ENCODE measurements around the gene OR2V1.
A peak's percentile ranks its signal among the peaks of the same experiment; 100 is the strongest.

The OR2V1 gene

DNA sequence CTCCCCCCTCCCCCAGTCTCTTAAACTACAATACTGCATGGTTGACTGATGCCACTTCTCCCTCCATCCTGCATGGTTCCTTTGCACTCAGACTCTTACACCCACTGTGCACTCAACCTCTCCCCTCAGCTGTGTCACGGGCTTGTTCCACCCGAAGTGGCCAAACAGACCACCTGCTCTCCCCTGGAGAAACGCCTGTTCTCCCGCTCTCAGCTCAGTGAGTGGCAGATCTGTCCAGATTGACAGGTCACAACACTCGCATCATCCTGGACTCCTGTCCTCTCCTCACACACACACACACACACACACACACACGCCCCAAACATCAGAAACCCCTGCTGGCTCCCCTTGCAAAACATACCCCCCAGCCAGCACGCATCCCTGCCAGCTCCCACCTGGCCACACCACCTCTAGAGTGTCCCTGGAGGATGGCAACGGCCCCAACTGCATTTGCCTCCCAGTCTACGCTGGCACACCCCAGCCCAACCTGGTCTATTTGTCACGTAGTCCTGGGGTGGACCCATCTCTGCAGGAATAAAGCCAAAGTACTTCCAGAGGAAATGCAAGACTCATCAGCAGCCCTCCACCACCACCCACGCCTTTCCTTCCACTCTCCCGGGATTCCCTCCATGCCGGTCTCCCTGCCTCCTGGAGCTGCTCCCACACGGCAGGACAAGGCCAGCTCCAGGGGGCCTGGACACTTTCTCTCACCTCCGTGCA is 2.9 kb downstream of the OR2V1 start:
- no peak overlapping the region for H3K4me3 ChIP-seq

DNA sequence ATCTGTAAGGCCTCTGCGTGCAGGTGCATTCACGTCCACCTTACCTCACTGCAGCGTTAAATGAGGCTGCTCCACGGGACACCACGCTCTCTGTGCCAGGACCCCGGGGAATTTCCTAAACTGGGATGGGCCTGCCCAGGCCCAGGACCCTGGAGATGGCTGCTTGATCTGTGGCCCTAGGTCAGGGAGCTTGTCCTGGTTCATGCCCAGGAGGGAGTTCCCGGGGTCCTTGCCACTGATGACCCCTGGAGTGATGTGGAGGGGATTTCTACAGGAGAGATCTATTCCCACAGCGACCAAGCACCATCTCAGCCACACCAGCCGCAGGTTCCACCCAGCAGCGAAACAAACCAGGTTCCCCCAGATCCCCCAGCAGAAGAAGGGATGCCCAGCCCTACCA is 3.5 kb downstream of the OR2V1 start:
- Histone ChIP-seq H3K4me1 (peaks cover 11 to 51% (median 44%) of the 10 kb centered on the region in 10 experiments), H3K27ac (no peak overlapping the region), H3K9me3 (replicated peaks in 1 of 11) (peaks cover 0 to 6% (median 0%) of the 10 kb centered on the region in 11 experiments; a peak in 3 of 22 replicates), H4K20me1 (no peaks in the 10 kb centered on the region), H3K4me2 (peak overlapping the region in 10 of 11 experiments; percentile 6 to 83 (median 62); a peak in 16 of 22 replicates), H3K9ac (no peak overlapping the region), H3K4me3 (no peak overlapping the region), H3K27me3 (0 out of 22 replicates have a peak, but pooled peaks cover 0 to 6% (median 0%) of the 10 kb centered on the region in 11 experiments), H3K36me3 (no peaks in the 10 kb centered on the region)
- no peak for TF ChIP-seq Cebpa-rat (IDR thresholded peaks at IDR 0.05)

More for the DNA sequence above, 2.9 kb downstream of the OR2V1 start:
- H3K27me3 ChIP-seq, result 0 out of 22 replicates have a peak, but pooled peaks cover 0 to 6% (median 0%) of the 10 kb centered on the region in 11 experiments
- no peak overlapping the region for H3K27ac ChIP-seq
- no peak for TF ChIP-seq Cebpa-rat (IDR thresholded peaks at IDR 0.05)
- no peaks in the 10 kb centered on the region for H3K36me3 ChIP-seq
- H4K20me1 ChIP-seq, result no peaks in the 10 kb centered on the region
- peak overlapping the region in 10 of 11 experiments; percentile 6 to 83 (median 62); a peak in 17 of 22 replicates for H3K4me2 ChIP-seq
- peaks cover 0 to 6% (median 0%) of the 10 kb centered on the region in 11 experiments; a peak in 3 of 22 replicates for H3K9me3 ChIP-seq (replicated peaks in 1 of 11)
- H3K9ac ChIP-seq, result no peak overlapping the region
- peaks cover 12 to 51% (median 44%) of the 10 kb centered on the region in 10 experiments for H3K4me1 ChIP-seq

DNA sequence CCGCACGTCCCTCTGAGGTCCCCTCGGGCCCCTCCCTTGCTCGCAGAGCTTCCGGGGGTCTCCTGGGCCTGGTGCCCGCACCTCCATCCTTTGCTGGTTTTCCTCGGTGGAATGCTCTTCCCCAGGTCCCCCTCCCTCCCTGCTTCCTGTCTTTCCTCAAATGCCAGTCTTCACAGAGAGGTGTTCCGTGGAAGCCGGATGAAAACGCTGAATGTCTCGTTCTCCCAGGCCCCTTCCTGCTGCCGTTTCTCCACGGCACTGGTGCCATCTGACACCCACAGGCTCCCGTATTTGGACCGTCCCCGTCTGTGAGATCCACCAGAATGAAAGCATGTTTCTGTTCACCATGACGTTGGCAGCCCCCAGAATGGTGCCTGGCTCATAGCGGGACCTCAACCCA is 4.1 kb downstream of the OR2V1 start:
- peaks cover 17 to 52% (median 48%) of the 10 kb centered on the region in 10 experiments for H3K4me1 ChIP-seq
- no peak overlapping the region for H3K4me2 ChIP-seq
- H3K36me3 ChIP-seq, result no peaks in the 10 kb centered on the region
- 0 out of 22 replicates have a peak, but pooled peaks cover 0 to 6% (median 0%) of the 10 kb centered on the region in 11 experiments for H3K27me3 ChIP-seq
- H3K9me3 ChIP-seq (replicated peaks in 1 of 11), result peaks cover 0 to 6% (median 0%) of the 10 kb centered on the region in 11 experiments; a peak in 3 of 22 replicates
- no peak overlapping the region for H3K27ac ChIP-seq
- no peaks in the 10 kb centered on the region for H4K20me1 ChIP-seq
- no peak overlapping the region for H3K9ac ChIP-seq
- no peak overlapping the region for H3K4me3 ChIP-seq
- no peak for TF ChIP-seq Cebpa-rat (IDR thresholded peaks at IDR 0.05)

DNA sequence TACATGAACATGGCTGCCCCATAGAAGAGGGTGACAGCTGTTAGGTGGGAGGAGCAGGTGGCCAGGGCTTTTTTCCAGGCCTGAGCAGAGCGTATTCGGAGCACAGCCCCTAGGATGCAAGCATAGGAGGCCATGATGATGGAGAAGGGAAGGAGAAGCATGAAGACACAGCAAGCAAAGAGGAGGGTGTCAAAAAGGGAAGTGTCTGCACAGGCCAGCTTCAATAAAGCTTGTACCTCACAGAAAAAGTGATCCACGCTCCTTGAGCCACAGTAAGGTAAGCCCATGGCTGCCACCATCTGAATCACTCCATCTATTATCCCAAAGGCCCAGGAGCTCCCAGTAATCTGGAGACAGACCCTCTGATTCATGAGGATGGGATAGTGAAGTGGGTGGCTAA is 6.4 kb downstream of the OR2V1 start:
- peaks cover 18 to 34% (median 31%) of the 10 kb centered on the region in 10 experiments for H3K4me1 ChIP-seq
- H3K9ac ChIP-seq, result no peak overlapping the region
- no peak for TF ChIP-seq Cebpa-rat (IDR thresholded peaks at IDR 0.05)
- H3K27ac ChIP-seq, result no peak overlapping the region
- no peaks in the 10 kb centered on the region for H4K20me1 ChIP-seq
- no peaks in the 10 kb centered on the region for H3K36me3 ChIP-seq
- H3K4me3 ChIP-seq, result no peak overlapping the region
- peaks cover 0 to 6% (median 0%) of the 10 kb centered on the region in 11 experiments; a peak in 3 of 22 replicates for H3K9me3 ChIP-seq (replicated peaks in 1 of 11)
- H3K4me2 ChIP-seq, result no peak overlapping the region
- 0 out of 22 replicates have a peak, but pooled peaks cover 0 to 5% (median 0%) of the 10 kb centered on the region in 11 experiments for H3K27me3 ChIP-seq

DNA sequence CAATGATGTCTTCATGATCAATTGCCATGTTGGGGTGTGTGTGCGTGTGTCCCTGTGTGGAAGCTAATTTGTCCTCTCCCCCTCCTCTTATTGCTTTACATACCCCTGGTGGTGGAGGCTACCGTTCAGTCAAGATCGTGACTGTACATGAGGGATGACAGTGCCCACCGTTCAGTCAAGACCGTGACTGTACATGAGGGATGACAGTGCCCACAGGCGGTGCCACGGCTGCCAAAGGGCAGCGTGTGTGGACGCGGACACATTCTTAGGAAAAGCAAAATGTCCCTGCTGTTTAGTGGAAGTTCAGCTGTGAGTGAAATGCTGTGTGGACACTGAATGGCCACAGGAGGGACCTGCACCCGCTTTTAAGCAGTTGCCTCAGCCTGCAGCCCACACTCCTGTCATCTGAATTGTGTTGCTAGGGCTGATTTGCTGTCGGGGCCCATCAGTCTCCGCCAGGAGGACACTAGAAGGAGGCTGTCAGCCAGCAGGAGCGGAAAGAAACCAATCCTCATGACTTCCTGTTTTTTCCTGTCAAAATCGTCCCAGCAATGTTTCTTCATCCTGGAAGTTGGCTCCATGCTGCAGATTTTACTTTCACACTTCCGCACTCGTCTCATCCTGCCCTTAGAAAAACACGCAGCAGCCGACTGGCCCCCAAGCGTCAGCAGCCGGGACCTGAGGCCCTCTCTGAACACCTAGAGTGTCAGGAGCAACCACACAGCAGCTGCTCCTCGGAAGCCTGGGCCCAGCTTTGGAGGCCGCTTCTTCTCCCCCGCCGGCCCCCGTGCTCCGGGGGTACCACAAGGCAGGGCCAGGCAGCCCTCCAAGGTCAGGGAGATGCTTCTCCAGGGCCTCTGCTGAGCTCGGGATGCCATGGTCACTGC is 9.1 kb downstream of the OR2V1 start:
- Histone ChIP-seq H3K9ac (no peak overlapping the region; a peak in 1 of 22 replicates), H3K36me3 (no peaks in the 10 kb centered on the region), H3K4me2 (peak overlapping the region in 9 of 11 experiments; percentile 3 to 61 (median 37); a peak in 14 of 22 replicates), H3K4me1 (peaks cover 0 to 12% (median 9%) of the 10 kb centered on the region in 10 experiments; a peak in 13 of 20 replicates), H3K9me3 (replicated peaks in 1 of 11) (peaks cover 0 to 6% (median 0%) of the 10 kb centered on the region in 11 experiments; a peak in 3 of 22 replicates), H3K27ac (peak overlapping the region in 3 of 11 experiments; percentile 5 to 39 (median 37); a peak in 2 of 22 replicates), H4K20me1 (no peaks in the 10 kb centered on the region), H3K4me3 (no peak overlapping the region), H3K27me3 (no peaks in the 10 kb centered on the region)
- no peak for TF ChIP-seq Cebpa-rat (IDR thresholded peaks at IDR 0.05)

DNA sequence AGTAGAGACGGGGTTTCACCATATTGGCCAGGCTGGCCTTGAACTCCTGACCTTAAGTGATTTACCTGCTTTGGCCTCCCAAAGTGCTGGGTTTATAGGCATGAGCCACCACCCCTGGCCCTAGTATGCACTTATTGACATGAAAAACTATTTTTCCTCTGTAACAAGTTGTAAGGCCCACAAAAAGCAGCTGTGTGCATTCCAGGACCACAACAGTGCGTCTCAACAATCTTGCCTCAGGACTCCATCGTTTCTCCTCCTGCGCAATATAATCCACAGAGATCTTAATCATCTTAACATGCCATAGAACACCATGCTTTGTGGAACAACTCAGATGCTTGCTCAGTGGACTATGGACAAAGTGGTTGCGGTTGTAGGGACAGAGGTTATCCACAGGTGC is 10.2 kb downstream of the OR2V1 start:
- no peak overlapping the region for H3K27ac ChIP-seq
- no peak for TF ChIP-seq Cebpa-rat (IDR thresholded peaks at IDR 0.05)
- no peak overlapping the region for H3K4me2 ChIP-seq

DNA sequence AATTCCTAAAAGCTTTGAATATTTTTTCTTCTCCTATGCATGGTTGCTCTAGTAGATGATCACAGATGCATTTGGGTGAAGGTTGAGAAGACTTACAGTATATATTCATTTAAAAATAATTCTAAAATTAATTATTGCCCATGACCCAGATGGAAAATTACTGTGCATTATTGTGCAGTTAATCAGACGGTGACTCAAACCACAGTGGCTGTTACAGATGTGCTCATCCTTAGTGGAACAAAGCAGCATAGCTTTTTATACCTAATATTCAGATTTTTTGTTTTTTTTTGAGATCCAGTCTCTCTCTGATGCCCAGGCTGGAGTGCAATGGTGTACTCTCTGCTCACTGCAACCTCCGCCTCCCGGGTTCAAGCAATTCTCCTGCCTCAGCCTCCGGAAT is 10.7 kb downstream of the OR2V1 start:
- Histone ChIP-seq H4K20me1 (no peaks in the 10 kb centered on the region), H3K4me1 (peaks cover 0 to 12% (median 9%) of the 10 kb centered on the region in 10 experiments; a peak in 13 of 20 replicates), H3K4me3 (no peak overlapping the region), H3K9me3 (replicated peaks in 1 of 11) (peaks cover 0 to 6% (median under 1%) of the 10 kb centered on the region in 11 experiments; a peak in 6 of 22 replicates), H3K9ac (no peak overlapping the region), H3K36me3 (no peaks in the 10 kb centered on the region), H3K27ac (no peak overlapping the region), H3K4me2 (no peak overlapping the region), H3K27me3 (peaks cover 0 to 2% (median 0%) of the 10 kb centered on the region in 11 experiments; a peak in 5 of 22 replicates)
- TF ChIP-seq Cebpa-rat (IDR thresholded peaks at IDR 0.05), result no peak

More for the DNA sequence above, 10.2 kb downstream of the OR2V1 start:
- no peaks in the 10 kb centered on the region for H3K27me3 ChIP-seq
- no peaks in the 10 kb centered on the region for H3K36me3 ChIP-seq
- no peaks in the 10 kb centered on the region for H4K20me1 ChIP-seq
- peaks cover 0 to 6% (median 0%) of the 10 kb centered on the region in 11 experiments; a peak in 3 of 22 replicates for H3K9me3 ChIP-seq (replicated peaks in 1 of 11)
- peaks cover 0 to 12% (median 9%) of the 10 kb centered on the region in 10 experiments; a peak in 13 of 20 replicates for H3K4me1 ChIP-seq
- no peak overlapping the region for H3K4me3 ChIP-seq
- no peak overlapping the region for H3K9ac ChIP-seq

DNA sequence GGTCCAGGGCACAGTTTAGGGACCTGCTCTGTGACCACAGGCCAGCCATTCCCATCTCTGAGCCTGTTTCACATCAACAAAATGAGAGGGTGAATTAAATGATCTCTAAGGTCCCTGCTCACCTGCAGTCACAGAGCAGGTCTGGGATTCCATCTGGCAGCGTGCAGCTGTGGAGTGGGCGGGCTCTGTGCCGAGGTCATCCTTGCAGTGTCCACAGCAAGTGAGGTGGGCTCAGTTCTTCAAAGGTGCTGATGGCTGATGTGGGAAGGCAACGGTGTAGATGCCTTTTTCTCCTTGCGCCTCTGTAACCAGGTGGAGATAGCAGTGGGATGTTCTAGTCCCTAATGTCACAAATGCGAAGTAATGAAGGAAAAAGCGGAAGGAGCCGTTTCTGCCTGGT is 11.9 kb downstream of the OR2V1 start:
- Histone ChIP-seq H3K4me1 (peaks cover 0 to 12% (median 9%) of the 10 kb centered on the region in 10 experiments; a peak in 13 of 20 replicates), H3K27me3 (peaks cover 0 to 12% (median 6%) of the 10 kb centered on the region in 11 experiments; a peak in 7 of 22 replicates), H3K4me3 (no peak overlapping the region), H3K9ac (no peak overlapping the region), H3K36me3 (no peaks in the 10 kb centered on the region), H3K27ac (no peak overlapping the region), H3K4me2 (no peak overlapping the region), H4K20me1 (no peaks in the 10 kb centered on the region), H3K9me3 (replicated peaks in 1 of 11) (peaks cover 5 to 14% (median 9%) of the 10 kb centered on the region in 11 experiments; a peak in 14 of 22 replicates)
- no peak for TF ChIP-seq Cebpa-rat (IDR thresholded peaks at IDR 0.05)

Data from BLaER1 treated with 17β-estradiol and CSF1 and Interleukin-3, amounts not matched to agents 10 nM and 100 nM (cell line).